IMR-90 (cell line): Measurements from ENCODE around the gene UBE2G1. TPM values are rescaled to one million over a fixed set of nuclear protein-coding genes. Genes with fewer than 3 reads are reported as not detected.

Source experiments
- ATAC-seq: fragments of 200-7000 bp; cut with Tn5 transposase; 2 replicates; pipeline ENCODE4 v1.9.1; 2020; ENCODE audit warnings: low read depth, mild to moderate bottlenecking, moderate library complexity
- BruUV-seq: library from RNA; stranded (reverse); fragments of 400-500 nt; replicated peaks from 2 replicates; lab custom pipeline; 2021; lab: Mats Ljungman, UMichigan
- CTCF ChIA-PET: fragments of 300-600 bp; formaldehyde crosslinking; extraction: SDS; loops from one replicate; lab custom pipeline; 2021; ENCODE audit warnings: antibody characterized with exemption; lab: Yijun Ruan, JAX
- POLR2A ChIA-PET: fragments of 300-600 bp; sonication (Branson Sonifier 250); formaldehyde crosslinking; loops from one replicate; lab custom pipeline; 2022; ENCODE audit warnings: antibody characterized with exemption; ENCODE audit not compliant: unreplicated experiment; lab: Charles Lee
- DNase-seq: peaks from one replicate; pipeline ENCODE4 v3.0.0; 2013
- H2AFZ ChIP-seq: replicated peaks from 2 replicates; pipeline ENCODE3; 2013; ENCODE audit warnings: low read length, mild to moderate bottlenecking; ENCODE audit not compliant: poor library complexity
- H2AK5ac ChIP-seq: 2 replicates; pipeline ENCODE4 v1.6.1; 2013; ENCODE audit warnings: low read depth, low read length, inconsistent platforms
- H2AK9ac ChIP-seq: replicated peaks from 2 replicates; pipeline ENCODE3; 2013; ENCODE audit warnings: mild to moderate bottlenecking, low read depth, low read length, moderate library complexity; ENCODE audit not compliant: poor library complexity
- H2BK120ac ChIP-seq: 2 replicates; pipeline ENCODE4 v1.6.1; 2013; ENCODE audit warnings: low read depth, low read length, inconsistent platforms
- H2BK15ac ChIP-seq: 3 replicates; pipeline ENCODE4 v1.6.1; 2013; ENCODE audit warnings: low read depth, low read length, inconsistent platforms
- H2BK20ac ChIP-seq: 2 replicates; pipeline ENCODE4 v1.6.1; 2013; ENCODE audit warnings: low read depth, mild to moderate bottlenecking, inconsistent platforms, low read length, moderate library complexity
- H2BK5ac ChIP-seq: 2 replicates; pipeline ENCODE4 v1.6.1; 2013; ENCODE audit warnings: mild to moderate bottlenecking, low read depth, low read length, inconsistent platforms; ENCODE audit not compliant: poor library complexity, severe bottlenecking
- H3K14ac ChIP-seq: replicated peaks from 2 replicates; pipeline ENCODE4 v1.6.1; 2013; ENCODE audit warnings: low read depth, low read length, inconsistent platforms
- H3K18ac ChIP-seq: 2 replicates; pipeline ENCODE4 v1.6.1; 2013; ENCODE audit warnings: low read depth, low read length, control low read depth
- H3K23ac ChIP-seq: 2 replicates; pipeline ENCODE4 v1.6.1; 2013; ENCODE audit warnings: low read depth, low read length, inconsistent platforms
- H3K27ac ChIP-seq: 2 replicates; pipeline ENCODE4 v1.5.1; 2013; ENCODE audit warnings: mild to moderate bottlenecking, control low read depth, low read length; ENCODE audit not compliant: insufficient read depth
- H3K27me3 ChIP-seq: 2 replicates; pipeline ENCODE4 v1.6.1; 2013; ENCODE audit warnings: low read length; ENCODE audit not compliant: control insufficient read depth, insufficient read depth
- H3K36me3 ChIP-seq: 2 replicates; pipeline ENCODE4 v1.6.1; 2013; ENCODE audit warnings: low read length, mixed read lengths; ENCODE audit not compliant: control insufficient read depth, insufficient read depth
- H3K4ac ChIP-seq: 2 replicates; pipeline ENCODE4 v1.6.1; 2013; ENCODE audit warnings: low read depth, low read length, inconsistent platforms
- H3K4me1 ChIP-seq: 2 replicates; pipeline ENCODE4 v1.6.1; 2013; ENCODE audit warnings: low read length, mixed read lengths; ENCODE audit not compliant: control insufficient read depth, insufficient read depth
- H3K4me2 ChIP-seq: 2 replicates; pipeline ENCODE4 v1.6.1; 2013; ENCODE audit warnings: low read depth, mild to moderate bottlenecking, control low read depth, low read length, moderate library complexity
- H3K4me3 ChIP-seq: 2 replicates; pipeline ENCODE4 v1.5.1; 2013; ENCODE audit warnings: low read depth, mild to moderate bottlenecking, control low read depth, low read length, moderate library complexity; ENCODE audit not compliant: insufficient read depth
- H3K56ac ChIP-seq: 2 replicates; pipeline ENCODE4 v1.6.1; 2013; ENCODE audit warnings: low read length, inconsistent platforms; ENCODE audit not compliant: insufficient read depth; ENCODE audit errors: extremely low read depth
- H3K79me1 ChIP-seq, 2 experiments: 2 replicates each; pipeline ENCODE4 v1.6.1; 2013; ENCODE audit warnings: low read length in 2 of 2, inconsistent platforms in 1 of 2, low read depth in 1 of 2
- H3K9ac ChIP-seq: 2 replicates; pipeline ENCODE4 v1.6.1; 2013; ENCODE audit warnings: low read depth, low read length, control low read depth
- H3K9me1 ChIP-seq: 2 replicates; pipeline ENCODE4 v1.6.1; 2013; ENCODE audit warnings: low read length, inconsistent platforms; ENCODE audit not compliant: insufficient read depth
- H3K9me3 ChIP-seq: 2 replicates; pipeline ENCODE4 v1.6.1; 2013; ENCODE audit warnings: low read length; ENCODE audit not compliant: control insufficient read depth, insufficient read depth
- H4K20me1 ChIP-seq: 2 replicates; pipeline ENCODE4 v1.6.1; 2013; ENCODE audit warnings: low read length, inconsistent platforms; ENCODE audit not compliant: insufficient read depth
- H4K5ac ChIP-seq: 2 replicates; pipeline ENCODE4 v1.6.1; 2013; ENCODE audit warnings: mild to moderate bottlenecking, low read depth, low read length, control low read depth
- H4K8ac ChIP-seq, 2 experiments: 2 replicates each; pipeline ENCODE4 v1.6.1; 2013; ENCODE audit warnings: low read depth in 2 of 2, low read length in 2 of 2, control low read depth in 1 of 2, inconsistent platforms in 1 of 2
- H4K91ac ChIP-seq: 2 replicates; pipeline ENCODE4 v1.6.1; 2013; ENCODE audit warnings: low read depth, low read length, inconsistent platforms; ENCODE audit not compliant: insufficient read depth
- BHLHE40 ChIP-seq: fragments of 150-350 bp; IDR thresholded peaks from 2 replicates; pipeline ENCODE4 v1.6.1; 2016; ENCODE audit warnings: mild to moderate bottlenecking, low read depth, low read length
- CEBPB ChIP-seq: IDR thresholded peaks from 2 replicates; pipeline ENCODE4 v1.6.1; 2012; ENCODE audit warnings: low read depth, low read length, improper control_type of control experiment
- CHD1 ChIP-seq: IDR thresholded peaks from 2 replicates; pipeline ENCODE4 v1.6.1; 2012; ENCODE audit warnings: low read depth, low read length, improper control_type of control experiment
- FOS ChIP-seq: fragments of 150-350 bp; IDR thresholded peaks from 2 replicates; pipeline ENCODE4 v1.6.1; 2016; ENCODE audit warnings: low read depth, low read length
- MAFK ChIP-seq: IDR thresholded peaks from 2 replicates; pipeline ENCODE4 v1.6.1; 2012; ENCODE audit warnings: low read depth, low read length, improper control_type of control experiment
- MAZ ChIP-seq: IDR thresholded peaks from 2 replicates; pipeline ENCODE4 v1.6.1; 2012; ENCODE audit warnings: low read depth, mild to moderate bottlenecking, low read length, improper control_type of control experiment, moderate library complexity, borderline replicate concordance
- MXI1 ChIP-seq: IDR thresholded peaks from 2 replicates; pipeline ENCODE4 v1.6.1; 2012; ENCODE audit warnings: low read depth, mild to moderate bottlenecking, low read length, moderate library complexity, borderline replicate concordance
- NFE2L2 ChIP-seq: fragments of 150-350 bp; IDR thresholded peaks from 2 replicates; pipeline ENCODE4 v1.6.1; 2016; ENCODE audit warnings: low read depth, mild to moderate bottlenecking, low read length
- POLR2A ChIP-seq: IDR thresholded peaks from 2 replicates; pipeline ENCODE4 v1.6.1; 2012; ENCODE audit warnings: mild to moderate bottlenecking, low read depth, low read length
- RAD21 ChIP-seq: IDR thresholded peaks from 2 replicates; pipeline ENCODE4 v1.6.1; 2012; ENCODE audit warnings: low read length, improper control_type of control experiment
- RFX5 ChIP-seq: IDR thresholded peaks from 2 replicates; pipeline ENCODE4 v1.8.0; 2012; ENCODE audit warnings: low read depth, mild to moderate bottlenecking, low read length, moderate library complexity
- SMC3 ChIP-seq: fragments of 150-350 bp; IDR thresholded peaks from 2 replicates; pipeline ENCODE4 v1.6.1; 2016; ENCODE audit warnings: low read depth, mild to moderate bottlenecking, antibody characterized with exemption, low read length, moderate library complexity
- WGBS, 2 experiments: methylation state at CpG; one replicate each; pipeline versions ENCODE4 v1.1.5 to v1.1.7; 2013; ENCODE audit warnings: missing lambda C conversion rate in 2 of 2; ENCODE audit not compliant: insufficient read length in 1 of 2; ENCODE audit errors: extremely low coverage in 2 of 2; 5-methylcytosine and 5-hydroxymethylcytosine counted together
- dilution Hi-C: fragments of 300-500 bp; cut with HindIII; formaldehyde crosslinking; loops from one replicate; pipeline ENCODE4 v1.14.3; 2018; ENCODE audit warnings: low sequenced_read_pairs; ENCODE audit not compliant: unreplicated experiment
- in situ Hi-C: fragments of 300-500 bp; cut with MboI; formaldehyde crosslinking; loops from 3 replicates; pipeline ENCODE4 v1.14.3; 2019; ENCODE audit warnings: low sequenced_read_pairs, inconsistent platforms, mixed read lengths
- intact Hi-C: fragments of 100-400 bp; cut with micrococcal nuclease; formaldehyde crosslinking; loops from 2 replicates; pipeline ENCODE4 v1.10.0; 2022
- polyA plus RNA-seq, 3 experiments: library from polyadenylated mRNA; depleted of rRNA; stranded (reverse); fragments of >200 nt; gene quantifications; 2 replicates each; pipeline ENCODE4 v1.2.3, GENCODE V29; 2012; ENCODE audit warnings: low replicate concordance in 1 of 3
- total RNA-seq: library from RNA; depleted of rRNA; stranded (reverse); fragments of >200 nt; gene quantifications from 2 replicates; pipeline ENCODE4 v1.2.3, GENCODE V29; 2012
- TF ChIP-seq, protein P1 (sequence below): fragments of 150-350 bp; IDR thresholded peaks from 2 replicates; pipeline ENCODE4 v1.6.1; 2017; ENCODE audit warnings: mild to moderate bottlenecking, antibody characterized with exemption, low read length, low read depth
- TF ChIP-seq, protein P2 (sequence below): fragments of 150-350 bp; IDR thresholded peaks from 2 replicates; pipeline ENCODE4 v1.6.1; 2016; ENCODE audit warnings: low read depth, mild to moderate bottlenecking, low read length, moderate library complexity, borderline replicate concordance

Gene UBE2G1
- total and polyA plus RNA-seq, 2 of the 4 experiments (the other 2 are of a cell fraction) = 26.3 to 26.6 TPM

DNA sequence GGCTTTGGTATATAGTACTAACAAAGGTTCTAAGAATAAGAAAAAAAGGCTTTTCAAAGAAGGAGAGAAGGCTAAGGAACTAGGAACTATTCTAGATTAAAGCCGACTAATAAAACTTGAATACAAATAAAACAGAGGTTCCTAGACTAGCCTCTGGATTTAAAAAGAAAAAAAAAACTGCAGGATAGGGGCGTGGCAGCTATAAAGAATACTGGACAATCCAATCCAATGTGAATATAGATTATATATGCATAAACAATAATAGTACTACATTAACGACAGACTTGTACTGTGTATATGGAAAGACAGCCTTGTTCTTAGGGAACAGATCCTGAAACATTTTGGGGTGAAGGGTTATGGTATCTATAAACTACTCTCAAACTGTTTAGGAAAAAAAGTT, 78.8 kb downstream of the UBE2G1 start:
- H2BK15ac ChIP-seq = no peak overlapping the region
- H3K4me2 ChIP-seq = no peak overlapping the region
- no peak for ATAC-seq
- no peak overlapping the region for H2BK5ac ChIP-seq
- no peak overlapping the region for H3K4ac ChIP-seq
- H2AK5ac ChIP-seq = no peak overlapping the region
- H2AK9ac ChIP-seq = no peak overlapping the region
- H3K9me1 ChIP-seq = peaks cover 3% of the 10 kb centered on the region
- intact Hi-C loops (no loop called here), dilution Hi-C loops (no loop called here), in situ Hi-C loops (no loop called here)
- no peak overlapping the region for H3K56ac ChIP-seq
- peaks cover 20% of the 10 kb centered on the region for H3K36me3 ChIP-seq
- TF ChIP-seq BHLHE40 = no peak
- TF ChIP-seq, protein P1, sequence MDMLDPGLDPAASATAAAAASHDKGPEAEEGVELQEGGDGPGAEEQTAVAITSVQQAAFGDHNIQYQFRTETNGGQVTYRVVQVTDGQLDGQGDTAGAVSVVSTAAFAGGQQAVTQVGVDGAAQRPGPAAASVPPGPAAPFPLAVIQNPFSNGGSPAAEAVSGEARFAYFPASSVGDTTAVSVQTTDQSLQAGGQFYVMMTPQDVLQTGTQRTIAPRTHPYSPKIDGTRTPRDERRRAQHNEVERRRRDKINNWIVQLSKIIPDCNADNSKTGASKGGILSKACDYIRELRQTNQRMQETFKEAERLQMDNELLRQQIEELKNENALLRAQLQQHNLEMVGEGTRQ = no peak
- TF ChIP-seq SMC3 = no peak
- no peak for TF ChIP-seq MAZ
- TF ChIP-seq CHD1 = no peak
- no peak for TF ChIP-seq MAFK
- TF ChIP-seq MXI1 = no peak
- TF ChIP-seq, protein P2, sequence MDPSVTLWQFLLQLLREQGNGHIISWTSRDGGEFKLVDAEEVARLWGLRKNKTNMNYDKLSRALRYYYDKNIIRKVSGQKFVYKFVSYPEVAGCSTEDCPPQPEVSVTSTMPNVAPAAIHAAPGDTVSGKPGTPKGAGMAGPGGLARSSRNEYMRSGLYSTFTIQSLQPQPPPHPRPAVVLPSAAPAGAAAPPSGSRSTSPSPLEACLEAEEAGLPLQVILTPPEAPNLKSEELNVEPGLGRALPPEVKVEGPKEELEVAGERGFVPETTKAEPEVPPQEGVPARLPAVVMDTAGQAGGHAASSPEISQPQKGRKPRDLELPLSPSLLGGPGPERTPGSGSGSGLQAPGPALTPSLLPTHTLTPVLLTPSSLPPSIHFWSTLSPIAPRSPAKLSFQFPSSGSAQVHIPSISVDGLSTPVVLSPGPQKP = no peak
- TF ChIP-seq POLR2A = no peak
- no peak for TF ChIP-seq RFX5
- no peak for TF ChIP-seq CEBPB
- no peak for TF ChIP-seq FOS
- no peak for TF ChIP-seq NFE2L2
- TF ChIP-seq RAD21 = no peak
- no peak overlapping the region for H3K18ac ChIP-seq
- H4K5ac ChIP-seq = no peak overlapping the region
- H4K20me1 ChIP-seq = peaks cover 5% of the 10 kb centered on the region
- no TSS peak for BruUV-seq
- H2BK20ac ChIP-seq = no peak overlapping the region
- no peaks in the 10 kb centered on the region for H3K4me1 ChIP-seq
- ChIA-PET POLR2A (no interaction called here), CTCF (no interaction called here)
- H3K4me3 ChIP-seq = no peak overlapping the region
- no peak for DNase-seq
- no peaks in the 10 kb centered on the region for H3K27me3 ChIP-seq
- no CpG with 5 or more reads among the region's 3 CpGs for WGBS, 2 experiments
- H3K79me1 ChIP-seq = peaks cover 17 to 33% of the 10 kb centered on the region in 2 experiments
- H3K14ac ChIP-seq = no peak overlapping the region
- no peak overlapping the region for H4K91ac ChIP-seq
- H3K9ac ChIP-seq = no peak overlapping the region
- H3K23ac ChIP-seq = no peak overlapping the region
- no peak overlapping the region for H2BK120ac ChIP-seq
- no peak overlapping the region for H4K8ac ChIP-seq
- H3K27ac ChIP-seq = no peak overlapping the region
- no peaks in the 10 kb centered on the region for H3K9me3 ChIP-seq
- no peak overlapping the region for H2AFZ ChIP-seq
